Loucy (cell line): ENCODE results near the gene MRPL12.

ENCODE experiments used
- H2AFZ ChIP-seq: fragments of 200-600 bp; sonication (generic); 2 replicates; pipeline ENCODE4 v1.6.0; 2016; ENCODE audit warnings: antibody characterized with exemption, mild to moderate bottlenecking, low read length, moderate library complexity
- H3F3A ChIP-seq: fragments of 200-600 bp; 2 replicates; pipeline ENCODE4 v1.6.0; 2016; ENCODE audit warnings: antibody characterized with exemption, low read depth, mild to moderate bottlenecking
- H3K27me3 ChIP-seq: fragments of 200-600 bp; sonication (generic); 2 replicates; pipeline ENCODE4 v1.6.1; 2014; ENCODE audit warnings: low read length, mild to moderate bottlenecking; ENCODE audit not compliant: insufficient read depth, poor library complexity, severe bottlenecking
- H3K36me3 ChIP-seq: fragments of 200-600 bp; sonication (generic); 2 replicates; pipeline ENCODE4 v1.6.1; 2016; ENCODE audit warnings: low read length; ENCODE audit not compliant: insufficient read depth
- H3K4me1 ChIP-seq: fragments of 200-600 bp; sonication (generic); 2 replicates; pipeline ENCODE4 v1.5.1; 2014; ENCODE audit warnings: low read length, mild to moderate bottlenecking; ENCODE audit not compliant: insufficient read depth, poor library complexity, severe bottlenecking
- H3K4me2 ChIP-seq: fragments of 200-600 bp; sonication (generic); 2 replicates; pipeline ENCODE4 v1.6.0; 2014; ENCODE audit warnings: antibody characterized with exemption, low read length, low read depth, mild to moderate bottlenecking; ENCODE audit not compliant: poor library complexity, severe bottlenecking
- H3K4me3 ChIP-seq: fragments of 200-600 bp; sonication (generic); 2 replicates; pipeline ENCODE4 v1.5.1; 2014; ENCODE audit warnings: low read length, mild to moderate bottlenecking, mixed read lengths; ENCODE audit not compliant: poor library complexity, severe bottlenecking
- H3K79me2 ChIP-seq: fragments of 200-600 bp; sonication (generic); 2 replicates; pipeline ENCODE4 v1.6.1; 2014; ENCODE audit warnings: low read length; ENCODE audit not compliant: insufficient read depth
- H3K9ac ChIP-seq: fragments of 200-600 bp; sonication (generic); 2 replicates; pipeline ENCODE4 v1.6.0; 2014; ENCODE audit warnings: mild to moderate bottlenecking, low read depth, low read length, moderate library complexity; ENCODE audit not compliant: poor library complexity, severe bottlenecking
- H3K9me2 ChIP-seq: fragments of 200-600 bp; sonication (generic); replicated peaks from 2 replicates; pipeline ENCODE4 v1.6.1; 2016; ENCODE audit warnings: low read depth, low read length, mixed read lengths
- H3K9me3 ChIP-seq: fragments of 200-600 bp; sonication (generic); 2 replicates; pipeline ENCODE4 v1.6.1; 2014; ENCODE audit warnings: mild to moderate bottlenecking, antibody characterized with exemption, low read length, low read depth; ENCODE audit not compliant: insufficient read depth
- H4K20me1 ChIP-seq: fragments of 200-600 bp; sonication (generic); 2 replicates; pipeline ENCODE4 v1.6.0; 2014; ENCODE audit warnings: antibody characterized with exemption, low read length, mild to moderate bottlenecking; ENCODE audit not compliant: insufficient read depth, poor library complexity, severe bottlenecking
- CTCF ChIP-seq: fragments of 200-600 bp; sonication (generic); conservative IDR thresholded peaks from 2 replicates; pipeline ENCODE4 v1.5.1; 2014; ENCODE audit warnings: mild to moderate bottlenecking, antibody characterized with exemption, low read length
- EZH2phosphoT487 ChIP-seq: fragments of 200-600 bp; IDR thresholded peaks from 2 replicates; pipeline ENCODE4 v1.6.1; 2018; ENCODE audit warnings: antibody characterized with exemption, mild to moderate bottlenecking, moderate library complexity, borderline replicate concordance

The MRPL12 gene

GRCh38 chr17:81695211-81695610 lies 8.0 kb upstream of the MRPL12 start:
- Histone ChIP-seq H3K36me3 (peaks cover 72% of the 10 kb centered on the region; the same call in 1 of the 2 replicates), H3K4me1 (no peaks in the 10 kb centered on the region), H3F3A (no peaks in the 10 kb centered on the region), H3K9me3 (no peaks in the 10 kb centered on the region), H2AFZ (no peak overlapping the region), H3K27me3 (no peaks in the 10 kb centered on the region), H3K9me2 (no peaks in the 10 kb centered on the region), H3K9ac (no peak overlapping the region), H3K79me2 (peaks cover 16% of the 10 kb centered on the region; the same call in 1 of the 2 replicates), H3K4me2 (no peak overlapping the region), H3K4me3 (no peak overlapping the region), H4K20me1 (peaks cover 4% of the 10 kb centered on the region)
- TF ChIP-seq CTCF = no peak
- TF ChIP-seq EZH2phosphoT487 = no peak

- no peak overlapping the region for H3K9ac ChIP-seq
- no peaks in the 10 kb centered on the region for H3F3A ChIP-seq
- H3K79me2 ChIP-seq = peaks cover 22% of the 10 kb centered on the region
- peaks cover 2% of the 10 kb centered on the region for H3K4me1 ChIP-seq
- no peak overlapping the region for H3K4me3 ChIP-seq
- no peak overlapping the region for H3K4me2 ChIP-seq
- H2AFZ ChIP-seq = no peak overlapping the region
- H3K27me3 ChIP-seq = no peaks in the 10 kb centered on the region
- TF ChIP-seq EZH2phosphoT487 = no peak
- TF ChIP-seq CTCF = no peak
- H3K9me3 ChIP-seq = no peaks in the 10 kb centered on the region
- H4K20me1 ChIP-seq = peaks cover 6% of the 10 kb centered on the region
- H3K36me3 ChIP-seq = peaks cover 71% of the 10 kb centered on the region; the same call in 1 of the 2 replicates
- no peaks in the 10 kb centered on the region for H3K9me2 ChIP-seq
Observed at GRCh38 chr17:81695801-81696200, 7.4 kb upstream of the MRPL12 start.

GRCh38 chr17:81696218-81696941 lies 6.8 kb upstream of the MRPL12 start:
- Histone ChIP-seq H4K20me1 (peaks cover 11% of the 10 kb centered on the region), H3K4me1 (peaks cover 8% of the 10 kb centered on the region), H3K9ac (no peak overlapping the region), H3K79me2 (peaks cover 28% of the 10 kb centered on the region), H3F3A (no peaks in the 10 kb centered on the region), H3K9me3 (no peaks in the 10 kb centered on the region), H3K36me3 (peaks cover 70% of the 10 kb centered on the region; the same call in 1 of the 2 replicates), H3K9me2 (no peaks in the 10 kb centered on the region), H2AFZ (no peak overlapping the region), H3K4me2 (no peak overlapping the region), H3K27me3 (no peaks in the 10 kb centered on the region), H3K4me3 (no peak overlapping the region)
- TF ChIP-seq CTCF = no peak
- TF ChIP-seq EZH2phosphoT487 = no peak
